ENCODE data around the gene SLX4IP.
"Not testable (repeated sequence)": the region's sequence is repeated elsewhere in the genome, so short reads cannot be mapped to it uniquely, and the experiment has no call there.

The SLX4IP gene

DNA sequence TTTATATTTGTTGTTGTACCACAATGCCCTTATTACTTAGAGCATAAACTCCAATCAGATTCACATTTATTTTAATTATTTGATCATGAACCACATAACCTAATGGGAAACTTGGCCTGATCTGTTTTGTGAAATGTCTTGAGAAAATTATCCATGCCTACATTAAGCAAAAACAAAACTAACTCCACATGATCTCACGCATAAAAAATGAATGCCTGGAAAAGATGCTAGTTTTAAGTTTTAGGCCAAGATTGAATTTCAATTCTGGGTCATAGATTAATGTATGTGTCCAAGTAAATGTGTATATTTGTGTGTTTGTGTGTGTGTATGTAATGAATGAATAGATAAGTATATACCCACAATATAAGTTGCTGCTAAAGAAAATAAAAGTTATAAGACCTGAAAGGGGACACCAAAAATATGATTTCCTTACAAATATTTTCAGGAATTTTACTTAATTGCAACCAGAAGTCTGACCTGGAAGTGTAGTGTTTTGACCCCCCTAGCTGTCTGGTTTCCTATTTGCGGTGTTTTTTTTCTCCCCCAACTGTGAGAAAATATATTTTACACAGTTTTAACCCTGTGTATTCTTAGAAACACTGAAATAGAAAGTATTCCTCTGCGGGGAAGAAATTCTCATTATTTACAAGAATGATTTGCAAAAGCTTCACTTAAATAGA lies 141.4 kb downstream of the SLX4IP start:
- DNase-seq (ENCODE audit: low spot score) = no peak

DNA sequence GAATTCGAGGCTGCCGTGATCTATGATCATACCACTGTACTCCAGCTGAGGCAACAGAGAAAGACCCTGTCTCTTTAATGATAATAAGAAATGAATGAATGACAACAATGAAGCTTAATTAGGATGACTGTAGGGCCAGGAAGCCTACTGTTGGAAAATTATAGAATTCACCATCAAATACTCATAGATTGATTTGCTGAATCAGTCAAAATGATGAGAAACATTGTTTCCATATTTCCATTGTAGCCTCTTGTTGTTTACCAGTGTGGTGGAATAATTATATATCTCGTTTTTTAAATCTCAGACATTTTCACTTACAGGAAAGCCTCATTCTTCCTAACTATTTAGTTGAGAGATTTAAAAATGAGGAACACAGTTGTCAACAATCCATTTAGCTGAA lies 142.5 kb downstream of the SLX4IP start:
- no peak for DNase-seq (ENCODE audit: low spot score)

DNA sequence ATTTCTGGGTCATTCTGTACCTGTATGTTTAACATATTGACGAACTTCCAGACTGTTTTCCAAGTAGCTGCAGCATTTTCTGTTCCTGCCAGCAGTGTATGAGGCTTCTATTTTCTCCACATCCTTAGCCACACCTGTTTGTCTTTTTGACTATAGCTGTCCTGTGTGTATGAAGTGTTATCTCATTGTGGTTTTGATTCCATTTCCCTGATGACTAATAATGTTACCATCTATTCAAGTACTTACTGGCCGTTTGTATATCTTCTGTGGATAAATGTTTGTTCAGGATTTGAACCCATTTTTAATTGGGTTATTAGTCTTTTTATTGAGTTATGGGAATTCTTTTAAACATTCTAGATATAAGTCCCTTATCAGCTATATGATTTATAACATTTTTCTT lies 143.5 kb downstream of the SLX4IP start:
- DNase-seq (ENCODE audit: low spot score) = no peak

DNA sequence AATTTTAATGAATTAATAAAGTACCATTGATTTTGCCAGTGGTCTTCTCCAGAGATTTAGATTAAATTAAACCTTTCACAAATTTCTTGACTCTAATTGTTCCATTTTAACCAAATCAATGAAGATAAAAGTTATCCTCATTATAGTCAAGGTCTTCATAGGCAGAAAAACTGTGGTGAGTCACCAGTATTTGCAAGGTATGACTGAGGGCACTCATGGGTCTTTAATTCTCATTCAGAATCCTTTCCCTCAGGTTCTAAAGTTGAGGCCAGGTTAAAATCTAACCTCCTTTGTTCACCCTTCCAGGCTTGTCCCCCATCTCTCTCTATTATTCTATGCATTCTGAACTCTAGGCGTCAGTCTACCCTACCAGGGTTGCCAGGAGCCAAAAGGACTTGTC lies 144.8 kb downstream of the SLX4IP start:
- DNase-seq (ENCODE audit: low spot score) = no peak

GRCh38 chr20:10580700-10581099 lies 145.6 kb downstream of the SLX4IP start:
- DNase-seq (ENCODE audit: low spot score) = no peak

GRCh38 chr20:10581823-10582222 lies 146.7 kb downstream of the SLX4IP start:
- DNase-seq (ENCODE audit: low spot score) = no peak

GRCh38 chr20:10584371-10584770 lies 149.3 kb downstream of the SLX4IP start:
- DNase-seq (ENCODE audit: low spot score) = no peak

- DNase-seq (ENCODE audit: low spot score) = no peak
Measured at GRCh38 chr20:10585308-10585707, 150.2 kb downstream of the SLX4IP start.

DNA sequence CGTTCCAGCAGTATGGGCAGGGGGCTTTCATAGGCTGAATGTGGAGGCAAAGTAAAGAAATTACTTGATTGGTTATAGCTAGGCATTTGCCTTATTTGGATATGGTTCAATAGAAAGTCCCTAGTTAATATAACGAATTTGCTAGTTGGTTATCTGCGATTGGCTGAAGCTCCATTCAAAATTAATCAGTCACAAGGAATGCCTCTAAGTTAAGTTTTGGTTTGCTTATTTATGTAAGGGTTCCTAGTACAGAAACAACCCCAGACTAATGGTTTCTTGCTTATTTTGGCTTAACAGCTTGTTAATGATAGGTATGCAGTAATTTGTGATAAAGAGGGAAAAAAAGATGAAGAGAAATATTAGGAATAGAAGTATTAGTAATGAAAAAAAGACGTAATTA lies 151.2 kb downstream of the SLX4IP start:
- DNase-seq (ENCODE audit: low spot score) = no peak

DNA sequence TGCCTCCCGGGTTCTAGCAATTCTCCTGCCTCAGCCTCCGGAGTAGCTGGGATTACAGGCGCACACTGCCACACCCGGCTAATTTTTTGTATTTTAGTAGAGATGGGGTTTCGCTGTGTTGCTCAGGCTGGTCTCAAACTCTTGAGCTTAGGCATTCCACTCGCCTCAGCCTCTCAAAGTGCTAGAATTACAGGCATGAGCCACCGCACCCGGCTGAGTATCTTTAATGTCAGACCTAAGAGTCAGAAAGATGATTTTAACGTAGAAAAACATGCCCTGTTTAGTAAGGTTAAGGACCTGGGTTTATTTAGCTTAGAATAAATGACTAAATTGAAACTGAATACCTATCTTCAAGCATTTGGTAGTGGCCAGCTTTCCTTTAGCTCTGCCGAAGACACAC lies 155.3 kb downstream of the SLX4IP start:
- not testable (repeated sequence) for DNase-seq (ENCODE audit: low spot score)

DNA sequence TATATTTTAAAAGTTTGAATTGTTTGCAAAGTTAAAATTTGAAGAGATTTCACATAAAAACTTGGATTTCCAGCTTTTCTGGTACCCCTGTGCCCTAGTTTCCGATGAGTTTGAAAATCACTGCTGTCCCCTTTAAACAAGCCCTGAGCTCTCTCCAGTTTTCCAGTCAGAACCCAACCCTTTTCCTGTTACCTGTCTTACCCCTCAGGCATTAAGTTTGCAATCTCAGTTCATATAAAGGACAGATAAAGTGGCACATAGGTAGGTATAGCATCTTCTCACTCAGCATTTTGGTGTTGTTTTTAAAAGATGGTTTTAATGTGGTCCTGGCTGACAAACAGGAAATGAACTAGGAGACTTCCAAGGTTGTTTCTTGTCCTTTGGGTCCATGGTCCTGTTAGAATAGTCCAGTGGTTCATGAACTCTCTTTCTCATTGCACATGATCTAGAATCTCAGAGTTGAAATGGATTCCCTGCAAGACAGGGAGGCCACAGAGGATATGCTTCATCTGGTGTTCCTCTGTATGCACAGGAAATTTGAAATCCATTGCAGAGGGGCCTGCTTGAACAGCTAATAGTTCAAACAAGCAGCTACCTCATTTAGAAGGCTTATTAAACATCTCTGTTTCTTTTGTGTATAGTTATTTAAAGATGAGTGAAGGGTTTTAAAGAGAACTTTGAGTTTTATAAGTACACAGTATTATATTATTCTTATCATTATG lies 156.0 kb downstream of the SLX4IP start:
- DNase-seq (ENCODE audit: low spot score) = no peak

GRCh38 chr20:10591946-10592521 lies 156.9 kb downstream of the SLX4IP start:
- DNase-seq (ENCODE audit: low spot score) = no peak

GRCh38 chr20:10594296-10594868 lies 159.3 kb downstream of the SLX4IP start:
- DNase-seq (ENCODE audit: low spot score) = no peak

GRCh38 chr20:10595266-10595665 lies 160.2 kb downstream of the SLX4IP start:
- no peak for DNase-seq (ENCODE audit: low spot score)

DNA sequence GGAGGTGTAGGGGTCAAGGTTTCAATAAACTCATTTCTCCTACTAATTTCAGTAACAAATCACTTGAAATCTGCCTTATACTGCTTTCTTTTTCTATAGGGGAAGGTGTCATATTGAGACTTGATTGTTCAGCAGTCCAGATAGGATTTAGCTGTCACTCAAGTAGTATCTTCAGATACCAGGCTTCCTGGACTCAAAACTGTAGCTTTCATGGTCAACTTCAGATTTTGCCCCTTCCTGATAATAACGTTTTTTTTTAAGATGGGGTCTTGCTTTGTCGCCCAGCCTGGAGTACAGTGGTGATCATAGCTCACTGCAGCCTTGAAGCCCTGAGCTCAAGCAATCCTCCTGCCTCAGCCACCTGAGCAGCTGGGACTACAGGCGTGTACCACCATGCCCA lies 160.9 kb downstream of the SLX4IP start:
- no peak for DNase-seq (ENCODE audit: low spot score)

DNA sequence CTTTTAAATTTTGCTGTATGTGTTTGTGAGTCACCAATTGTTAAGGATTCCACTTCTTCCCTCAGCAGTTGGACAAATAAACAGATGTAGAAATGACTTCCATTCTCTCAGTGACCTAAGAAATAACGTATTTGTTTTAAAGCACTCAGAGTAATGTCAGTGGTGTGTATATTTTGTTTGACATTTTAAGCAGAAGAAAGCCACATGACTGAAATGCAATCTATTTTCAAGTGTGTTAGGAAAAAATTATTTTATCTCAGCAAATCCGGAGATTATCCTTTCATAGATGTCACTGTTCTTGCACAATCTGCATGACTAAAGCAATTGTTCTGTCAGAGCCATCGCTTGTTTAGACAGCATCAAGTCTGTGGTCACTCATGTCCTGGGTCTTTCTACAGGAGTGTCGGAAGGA lies 161.6 kb downstream of the SLX4IP start:
- DNase-seq (ENCODE audit: low spot score) = no peak

DNA sequence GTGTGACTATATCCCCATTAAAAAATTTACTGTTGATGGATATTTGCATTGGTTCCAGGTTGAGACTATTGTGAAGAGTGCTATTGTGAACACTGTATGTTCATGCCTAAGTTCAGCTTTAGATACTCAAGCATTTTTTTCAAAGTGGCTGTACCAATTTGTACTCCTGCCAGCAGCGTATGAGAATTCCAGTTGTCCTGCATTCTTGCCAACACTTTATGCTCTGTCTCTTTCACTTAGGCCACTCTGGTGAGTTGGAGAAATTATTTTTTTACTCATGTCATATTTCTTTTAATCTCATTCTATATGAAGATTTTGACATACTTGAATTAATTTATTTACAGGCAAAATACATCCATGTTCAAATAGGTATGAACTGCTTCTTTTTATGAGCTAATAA lies 162.5 kb downstream of the SLX4IP start:
- DNase-seq (ENCODE audit: low spot score) = no peak

DNA sequence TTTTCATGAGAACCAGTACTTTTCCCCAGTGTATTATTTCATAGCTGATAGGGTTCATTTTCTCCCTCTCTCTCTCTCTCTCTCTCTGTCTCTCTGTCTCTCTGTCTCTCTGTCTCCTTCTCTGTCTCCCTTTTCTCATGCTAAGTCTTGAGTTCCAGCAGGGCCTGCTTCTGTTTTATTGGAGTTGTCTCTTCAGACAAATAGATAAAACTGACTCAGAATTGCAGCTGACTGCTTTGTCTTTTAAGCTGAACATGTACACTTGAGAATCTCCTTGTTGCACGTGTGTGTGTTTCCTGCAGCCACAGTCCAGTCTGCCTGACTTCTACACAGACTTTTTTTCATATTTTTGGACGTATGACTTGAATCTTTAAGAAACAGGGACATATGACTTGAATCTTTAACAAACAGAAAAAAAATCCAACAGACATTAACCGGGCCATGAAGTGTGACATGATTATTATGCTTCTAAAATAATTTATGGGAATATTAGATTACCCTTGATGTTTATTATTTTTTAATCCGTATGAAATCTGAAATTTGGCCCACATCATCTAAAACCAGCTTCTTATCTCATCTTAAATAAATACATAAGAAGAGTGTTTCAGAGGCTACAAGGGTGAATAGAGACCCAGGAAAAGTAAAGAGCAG lies 167.2 kb downstream of the SLX4IP start:
- DNase-seq (ENCODE audit: low spot score) = no peak

DNA sequence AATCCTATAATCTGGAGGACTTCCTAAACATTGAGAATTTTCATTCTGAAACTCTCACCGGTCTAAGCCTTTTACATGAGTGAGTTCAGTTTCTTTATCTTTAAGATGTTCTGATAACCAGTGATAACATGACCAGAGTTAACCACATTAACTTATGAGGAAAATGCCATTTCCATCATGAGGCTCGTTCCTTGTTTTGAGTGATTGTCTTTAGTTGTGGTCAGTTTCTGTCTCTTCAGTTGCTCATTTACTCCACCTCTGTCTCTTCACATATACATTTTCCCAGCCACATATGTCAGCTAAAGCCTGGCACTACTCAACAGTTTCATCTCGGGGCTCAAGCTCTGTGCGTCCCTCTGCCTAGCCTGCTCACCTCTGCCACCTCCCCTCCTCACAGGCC lies 168.3 kb downstream of the SLX4IP start:
- no peak for DNase-seq (ENCODE audit: low spot score)

DNA sequence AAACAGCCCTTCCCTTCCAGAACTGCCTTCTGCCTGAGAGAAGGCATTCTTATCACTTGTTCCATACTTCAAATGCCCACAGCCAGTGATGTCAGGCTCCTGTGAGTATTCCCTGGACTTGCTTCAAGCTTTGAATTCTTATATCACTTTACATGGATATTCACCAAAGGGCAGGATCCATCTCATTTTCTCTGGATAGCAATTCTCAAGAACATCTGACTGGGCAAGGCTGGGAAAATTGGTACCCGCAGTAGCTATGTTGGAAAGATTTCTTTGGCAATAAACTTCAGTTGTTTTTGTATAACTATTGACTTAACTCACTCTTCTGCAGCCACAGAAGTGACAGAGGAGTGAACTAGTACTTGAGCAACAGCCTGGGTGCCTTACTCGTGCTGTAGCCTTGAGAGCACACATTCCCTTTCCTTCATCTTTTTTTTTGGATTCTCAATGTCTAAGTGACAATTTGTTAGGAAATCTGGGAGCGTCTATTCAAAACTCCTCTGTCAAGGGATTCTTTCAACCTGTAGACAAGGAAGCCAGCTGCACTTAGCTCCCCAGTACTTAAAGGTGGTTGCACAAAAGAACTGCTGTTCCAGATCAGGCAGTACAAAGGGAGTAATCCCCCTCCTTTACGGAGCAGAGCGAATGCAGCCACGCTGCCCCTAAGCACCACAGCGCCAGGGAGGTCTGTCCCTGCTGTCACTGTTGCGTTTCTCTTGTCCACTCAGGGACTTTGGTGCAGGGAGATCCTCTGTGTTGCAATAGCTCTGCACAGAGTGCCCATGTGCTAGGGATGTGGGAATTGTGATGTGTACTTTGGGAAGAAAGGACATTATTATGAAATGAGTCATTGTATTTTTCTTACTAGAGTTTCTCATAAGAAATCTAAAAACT lies 169.1 kb downstream of the SLX4IP start:
- DNase-seq (ENCODE audit: low spot score) = no peak

DNA sequence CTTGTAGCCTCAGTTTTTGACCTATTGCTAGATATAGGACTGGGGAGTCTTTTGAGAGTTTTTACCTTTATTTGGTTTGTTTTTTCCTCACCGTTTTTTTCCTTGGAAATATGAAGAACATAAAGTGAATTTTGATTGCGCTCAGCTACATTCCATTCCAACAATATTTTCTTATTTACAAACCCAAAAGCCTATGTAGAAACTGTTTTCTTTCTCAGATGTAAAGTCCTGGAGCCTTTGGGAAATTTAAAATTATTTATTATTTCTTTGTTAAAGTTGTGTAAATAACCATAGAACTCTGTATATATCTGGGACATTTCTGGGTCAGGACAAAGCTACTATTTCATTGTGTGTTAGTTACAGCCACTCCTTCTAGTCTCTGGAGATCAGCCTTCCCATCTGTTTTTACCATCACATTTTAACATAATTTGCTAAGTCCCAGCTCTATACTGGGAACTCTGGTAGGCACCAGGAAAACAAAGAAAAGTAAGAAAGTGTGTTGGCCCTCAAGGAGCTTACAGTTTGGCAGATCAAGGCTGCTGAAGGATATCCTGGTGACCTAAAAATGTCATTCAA lies 169.8 kb downstream of the SLX4IP start:
- no peak for DNase-seq (ENCODE audit: low spot score)
